SK-N-SH (cell line): Measurements from ENCODE around the gene PTOV1. TPM values are rescaled to one million over a fixed set of nuclear protein-coding genes. Genes with fewer than 3 reads are reported as not detected.

Experiments used
- CTCF ChIA-PET: fragments of 300-600, 350-600 bp; formaldehyde crosslinking; extraction: SDS; loops from one replicate; lab custom pipeline; 2021; lab: Yijun Ruan, JAX
- POLR2A ChIA-PET: fragments of 350-600 bp; sonication (Branson Sonifier 250); formaldehyde crosslinking; extraction: SDS; loops from one replicate; lab custom pipeline; 2020; ENCODE audit warnings: antibody characterized with exemption, inconsistent platforms; lab: Yijun Ruan, JAX
- DNase-seq: peaks from one replicate; pipeline ENCODE4 v3.0.0; 2012
- H2AFZ ChIP-seq: fragments of 200-600 bp; sonication (generic); 2 replicates; pipeline ENCODE4 v1.8.1; 2016; ENCODE audit warnings: antibody characterized with exemption, mild to moderate bottlenecking, low read depth
- H3F3A ChIP-seq: fragments of 200-600 bp; sonication (generic); replicated peaks from 2 replicates; pipeline ENCODE3; 2016; ENCODE audit warnings: antibody characterized with exemption, mild to moderate bottlenecking; ENCODE audit not compliant: insufficient read depth
- H3K27ac ChIP-seq, 2 experiments: fragments of 200-500 bp in 1 of 2; fragments of 200-600 bp in 1 of 2; sonication (Bioruptor generic) in 1 of 2; sonication (generic), shearing (Covaris generic) in 1 of 2; 2 replicates each; pipeline versions ENCODE4 v1.5.1 to v1.6.1; 2014 to 2016; ENCODE audit warnings: low read depth in 2 of 2, inconsistent platforms in 1 of 2, low read length in 1 of 2, mild to moderate bottlenecking in 1 of 2, mixed read lengths in 1 of 2
- H3K27me3 ChIP-seq: fragments of 200-600 bp; sonication (generic), shearing (Covaris generic); 2 replicates; pipeline ENCODE4 v1.6.1; 2016; ENCODE audit warnings: mixed run types; ENCODE audit not compliant: insufficient read depth
- H3K36me3 ChIP-seq, 2 experiments: fragments of 200-500 bp in 1 of 2; fragments of 200-600 bp in 1 of 2; sonication (Bioruptor generic) in 1 of 2; sonication (generic) in 1 of 2; replicated peaks in 1 of 2; 2 replicates each; pipeline versions ENCODE3 to v1.5.1; 2014 to 2016; ENCODE audit warnings: low read length in 1 of 2, mild to moderate bottlenecking in 1 of 2; ENCODE audit not compliant: insufficient read depth in 2 of 2, control insufficient read depth in 1 of 2
- H3K4me1 ChIP-seq, 2 experiments: fragments of 200-500 bp in 1 of 2; fragments of 200-600 bp in 1 of 2; sonication (Bioruptor generic) in 1 of 2; sonication (generic), shearing (Covaris generic) in 1 of 2; 2 replicates each; pipeline versions ENCODE4 v1.5.1 to v1.6.1; 2014 to 2016; ENCODE audit warnings: low read depth in 1 of 2, low read length in 1 of 2, mixed run types in 1 of 2; ENCODE audit not compliant: insufficient read depth in 2 of 2, control insufficient read depth in 1 of 2
- H3K4me2 ChIP-seq: fragments of 200-600 bp; sonication (generic), shearing (Covaris generic); 2 replicates; pipeline ENCODE4 v1.6.1; 2017; ENCODE audit warnings: mixed run types
- H3K4me3 ChIP-seq, 2 experiments: fragments of 200-500 bp in 1 of 2; fragments of 200-600 bp in 1 of 2; sonication (Bioruptor generic) in 1 of 2; sonication (generic), shearing (Covaris generic) in 1 of 2; 2 replicates each; pipeline versions ENCODE4 v1.5.1 to v1.8.1; 2014 to 2016; ENCODE audit warnings: low read depth in 2 of 2, inconsistent platforms in 1 of 2, low read length in 1 of 2, mild to moderate bottlenecking in 1 of 2, mixed read lengths in 1 of 2, moderate library complexity in 1 of 2
- H3K79me2 ChIP-seq: fragments of 200-600 bp; sonication (generic); 2 replicates; pipeline ENCODE4 v1.8.1; 2017; ENCODE audit warnings: mild to moderate bottlenecking; ENCODE audit not compliant: insufficient read depth
- H3K9ac ChIP-seq: fragments of 200-600 bp; sonication (generic); 2 replicates; pipeline ENCODE4 v1.6.1; 2017; ENCODE audit warnings: mixed run types
- H3K9me2 ChIP-seq: fragments of 200-600 bp; sonication (generic); 2 replicates; pipeline ENCODE4 v1.6.1; 2017; ENCODE audit warnings: mixed run types
- H3K9me3 ChIP-seq: fragments of 200-600 bp; sonication (generic); 2 replicates; pipeline ENCODE4 v1.6.1; 2017; ENCODE audit warnings: mixed run types, mild to moderate bottlenecking, moderate library complexity
- H4K20me1 ChIP-seq: fragments of 200-600 bp; sonication (generic); 2 replicates; pipeline ENCODE4 v1.6.1; 2017; ENCODE audit warnings: mild to moderate bottlenecking, mixed run types; ENCODE audit not compliant: insufficient read depth
- CHD2 ChIP-seq: fragments of 150-350 bp; IDR thresholded peaks from 2 replicates; pipeline ENCODE4 v1.6.1; 2018; ENCODE audit warnings: low read length; ENCODE audit not compliant: partially characterized antibody
- FOSL2 ChIP-seq: IDR thresholded peaks from 2 replicates; pipeline ENCODE4 v1.4.0; 2012; ENCODE audit warnings: low read depth, mild to moderate bottlenecking, moderate library complexity, borderline replicate concordance
- FOXJ3 ChIP-seq: sonication (generic); formaldehyde crosslinking; IDR thresholded peaks from 2 replicates; pipeline ENCODE4 v1.5.1; 2020; ENCODE audit warnings: mild to moderate bottlenecking, missing genetic modification reagents
- FOXM1 ChIP-seq: IDR thresholded peaks from 2 replicates; pipeline ENCODE4 v1.4.0; 2012; ENCODE audit warnings: low read depth, mild to moderate bottlenecking
- GATA2 ChIP-seq: sonication (generic); formaldehyde crosslinking; IDR thresholded peaks from 2 replicates; pipeline ENCODE4 v1.5.0; 2020; ENCODE audit warnings: mild to moderate bottlenecking, missing genetic modification reagents
- MEF2A ChIP-seq: IDR thresholded peaks from 2 replicates; pipeline ENCODE4 v1.4.0; 2012; ENCODE audit warnings: low read depth, borderline replicate concordance
- NRF1 ChIP-seq: IDR thresholded peaks from 2 replicates; pipeline ENCODE4 v1.6.1; 2012; ENCODE audit warnings: low read depth, mild to moderate bottlenecking, low read length
- POLR2AphosphoS5 ChIP-seq: IDR thresholded peaks from 2 replicates; pipeline ENCODE4 v1.6.1; 2012; ENCODE audit warnings: low read depth, low read length
- RAD21 ChIP-seq: IDR thresholded peaks from 2 replicates; pipeline ENCODE4 v1.6.1; 2012; ENCODE audit warnings: mild to moderate bottlenecking, low read length
- RCOR1 ChIP-seq: fragments of 150-350 bp; IDR thresholded peaks from 2 replicates; pipeline ENCODE4 v1.6.1; 2017; ENCODE audit warnings: antibody characterized with exemption, low read length
- REST ChIP-seq: IDR thresholded peaks from 2 replicates; pipeline ENCODE4 v1.6.1; 2012; ENCODE audit warnings: mild to moderate bottlenecking, low read depth, low read length, moderate library complexity
- RXRA ChIP-seq: IDR thresholded peaks from 2 replicates; pipeline ENCODE4 v1.4.0; 2012; ENCODE audit warnings: low read depth, mild to moderate bottlenecking, borderline replicate concordance
- SMC3 ChIP-seq: IDR thresholded peaks from 2 replicates; pipeline ENCODE4 v1.6.1; 2012; ENCODE audit warnings: low read depth, low read length, improper control_type of control experiment
- TAF1 ChIP-seq: IDR thresholded peaks from 2 replicates; pipeline ENCODE4 v1.6.1; 2012; ENCODE audit warnings: low read depth, mild to moderate bottlenecking, low read length, moderate library complexity, borderline replicate concordance
- TCF12 ChIP-seq: IDR thresholded peaks from 2 replicates; pipeline ENCODE4 v1.4.0; 2012
- WGBS: methylation state at CpG from one replicate; pipeline ENCODE4 v1.1.6; 2017; ENCODE audit warnings: low lambda C conversion rate; 5-methylcytosine and 5-hydroxymethylcytosine counted together
- polyA plus RNA-seq, 3 experiments: library from polyadenylated mRNA; depleted of rRNA; stranded (reverse); fragments of >200 nt; gene quantifications; 2 replicates each; pipeline ENCODE4 v1.2.3, GENCODE V29; 2012
- TF ChIP-seq, protein P1 (sequence below): IDR thresholded peaks from 2 replicates; pipeline ENCODE4 v1.4.0; 2012; ENCODE audit warnings: low read depth, borderline replicate concordance

Gene PTOV1
- polyA plus RNA-seq, 1 of the 3 experiments (the other 2 are of a cell fraction): 95.0 TPM

GRCh38 chr19:49837009-49837310, 14.0 kb upstream of the PTOV1 start:
- Histone ChIP-seq H3K4me2 (no peak overlapping the region), H3K9me2 (no peaks in the 10 kb centered on the region), H3K9ac (no peak overlapping the region), H3K4me3 (no peak overlapping the region), H4K20me1 (no peaks in the 10 kb centered on the region), H3K27me3 (no peaks in the 10 kb centered on the region), H2AFZ (no peak overlapping the region), H3K4me1 (peaks cover 0 to 11% of the 10 kb centered on the region in 2 experiments; a peak in 1 of 4 replicates), H3K79me2 (no peaks in the 10 kb centered on the region), H3K9me3 (no peaks in the 10 kb centered on the region), H3K36me3 (peaks cover 20 to 77% of the 10 kb centered on the region in 2 experiments), H3K27ac (no peak overlapping the region), H3F3A (no peaks in the 10 kb centered on the region)
- ChIA-PET POLR2A (interaction anchor here (0.6 to 1.1 kb wide), 2 partner anchors 13 to 139 kb away, joined by 3 to 4 read pairs; no protein-coding TSS in a partner anchor), CTCF (interaction anchor here (1.3 kb wide), 1 partner anchor 18 kb away, joined by 4 read pairs; no protein-coding TSS in a partner anchor)
- TF ChIP-seq TCF12 (no peak), POLR2AphosphoS5 (no peak), TAF1 (no peak), REST (no peak), NRF1 (no peak), FOXM1 (no peak), RXRA (no peak), FOSL2 (no peak), SMC3 (no peak)
- TF ChIP-seq, protein P1, sequence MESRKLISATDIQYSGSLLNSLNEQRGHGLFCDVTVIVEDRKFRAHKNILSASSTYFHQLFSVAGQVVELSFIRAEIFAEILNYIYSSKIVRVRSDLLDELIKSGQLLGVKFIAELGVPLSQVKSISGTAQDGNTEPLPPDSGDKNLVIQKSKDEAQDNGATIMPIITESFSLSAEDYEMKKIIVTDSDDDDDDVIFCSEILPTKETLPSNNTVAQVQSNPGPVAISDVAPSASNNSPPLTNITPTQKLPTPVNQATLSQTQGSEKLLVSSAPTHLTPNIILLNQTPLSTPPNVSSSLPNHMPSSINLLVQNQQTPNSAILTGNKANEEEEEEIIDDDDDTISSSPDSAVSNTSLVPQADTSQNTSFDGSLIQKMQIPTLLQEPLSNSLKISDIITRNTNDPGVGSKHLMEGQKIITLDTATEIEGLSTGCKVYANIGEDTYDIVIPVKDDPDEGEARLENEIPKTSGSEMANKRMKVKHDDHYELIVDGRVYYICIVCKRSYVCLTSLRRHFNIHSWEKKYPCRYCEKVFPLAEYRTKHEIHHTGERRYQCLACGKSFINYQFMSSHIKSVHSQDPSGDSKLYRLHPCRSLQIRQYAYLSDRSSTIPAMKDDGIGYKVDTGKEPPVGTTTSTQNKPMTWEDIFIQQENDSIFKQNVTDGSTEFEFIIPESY: no peak
- 89% methylated on average over 5 of the region's 5 CpGs for WGBS
- no peak for DNase-seq

- ChIA-PET POLR2A (interaction anchor here (0.6 to 1.1 kb wide), 2 partner anchors 13 to 139 kb away, joined by 3 to 4 read pairs; no protein-coding TSS in a partner anchor), CTCF (interaction anchor here (1.3 kb wide), 1 partner anchor 18 kb away, joined by 4 read pairs; no protein-coding TSS in a partner anchor)
- no peaks in the 10 kb centered on the region for H4K20me1 ChIP-seq
- H3K79me2 ChIP-seq: no peaks in the 10 kb centered on the region
- H3K27me3 ChIP-seq: no peaks in the 10 kb centered on the region
- H3K27ac ChIP-seq: no peak overlapping the region
- 96% methylated on average over 8 of the region's 9 CpGs for WGBS
- H3K4me2 ChIP-seq: no peak overlapping the region
- no peak overlapping the region for H3K9ac ChIP-seq
- H3K36me3 ChIP-seq: peaks cover 20 to 74% of the 10 kb centered on the region in 2 experiments
- no peak overlapping the region for H3K4me3 ChIP-seq
- H3K4me1 ChIP-seq: peaks cover 0 to 11% of the 10 kb centered on the region in 2 experiments; a peak in 1 of 4 replicates
- H2AFZ ChIP-seq: no peak overlapping the region
- H3K9me2 ChIP-seq: no peaks in the 10 kb centered on the region
- no peaks in the 10 kb centered on the region for H3F3A ChIP-seq
- no peaks in the 10 kb centered on the region for H3K9me3 ChIP-seq
- no peak for DNase-seq
- TF ChIP-seq RAD21 (no peak), FOXJ3 (no peak), GATA2 (CRISPR knock-in tag) (no peak), MEF2A (no peak), POLR2AphosphoS5 (no peak), NRF1 (no peak), TCF12 (no peak), TAF1 (no peak), RCOR1 (no peak), RXRA (no peak), CHD2 (no peak)
These were observed 13.5 kb upstream of the PTOV1 start for GRCh38 chr19:49837425-49837824.
